GM18867 (cell line): ENCODE results near the gene DLX6.

Experiments
- ATAC-seq: cut with Tn5 transposase; IDR thresholded peaks from one replicate; pipeline ENCODE4 v1.9.1; 2021; ENCODE audit warnings: mild to moderate bottlenecking, moderate library complexity; ENCODE audit not compliant: unreplicated experiment

Gene DLX6

DNA sequence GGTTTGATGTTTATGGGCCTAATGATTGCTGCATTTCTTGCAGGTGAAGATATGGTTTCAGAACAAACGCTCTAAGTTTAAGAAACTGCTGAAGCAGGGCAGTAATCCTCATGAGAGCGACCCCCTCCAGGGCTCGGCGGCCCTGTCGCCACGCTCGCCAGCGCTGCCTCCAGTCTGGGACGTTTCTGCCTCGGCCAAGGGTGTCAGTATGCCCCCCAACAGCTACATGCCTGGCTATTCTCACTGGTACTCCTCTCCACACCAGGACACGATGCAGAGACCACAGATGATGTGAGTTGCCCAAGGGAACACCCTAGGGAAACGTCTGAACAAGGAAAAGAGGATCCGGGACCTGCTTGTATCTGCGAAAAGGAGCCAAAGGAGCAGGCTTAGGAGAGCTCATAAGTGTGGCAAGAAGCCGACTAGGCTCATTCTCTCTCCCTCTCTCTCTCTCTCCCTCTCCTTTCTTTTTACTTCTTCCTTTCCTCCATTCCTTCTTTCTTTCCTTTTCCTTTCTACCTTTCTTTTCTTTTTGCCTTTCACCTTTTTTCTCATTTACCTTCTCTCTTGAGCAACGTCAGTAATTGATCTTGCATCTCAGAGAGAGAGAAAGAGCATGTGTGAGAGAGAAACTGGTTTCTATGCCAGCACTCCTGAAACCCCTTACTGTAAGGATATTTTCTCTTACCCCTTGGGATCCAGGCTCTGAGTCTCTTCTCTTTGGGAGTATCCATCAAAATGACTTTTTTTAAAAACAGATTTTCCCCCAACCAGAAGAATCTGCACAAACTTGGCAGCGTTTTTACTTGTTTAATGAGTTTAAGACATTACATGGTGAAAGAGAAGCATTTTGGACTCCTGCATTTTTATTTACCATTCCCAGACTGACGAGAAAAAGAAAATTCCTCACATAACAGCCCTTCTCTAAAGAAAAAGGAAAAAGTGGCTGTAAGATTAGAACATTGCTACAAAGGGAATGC lies 4.7 kb downstream of the DLX6 start:
- ATAC-seq, result no peak

DNA sequence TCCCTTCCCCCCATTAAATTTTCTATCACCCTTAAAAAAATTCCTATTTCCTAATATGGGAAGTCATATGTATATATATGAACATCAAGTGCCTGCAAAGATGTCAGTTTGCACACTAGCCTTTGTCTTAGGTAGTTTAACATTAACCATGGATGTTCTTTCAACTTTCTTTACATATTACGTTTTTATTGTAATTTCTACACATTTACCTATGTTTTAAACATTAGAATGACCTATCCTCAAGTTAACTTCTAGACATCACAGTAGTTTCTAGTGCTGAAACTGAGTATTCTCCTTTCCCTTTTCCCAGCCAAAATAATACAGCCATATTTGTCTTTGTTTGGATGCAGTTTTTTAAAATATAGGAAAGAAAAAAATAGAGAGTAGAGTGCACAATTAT lies 5.8 kb downstream of the DLX6 start:
- no peak for ATAC-seq

DNA sequence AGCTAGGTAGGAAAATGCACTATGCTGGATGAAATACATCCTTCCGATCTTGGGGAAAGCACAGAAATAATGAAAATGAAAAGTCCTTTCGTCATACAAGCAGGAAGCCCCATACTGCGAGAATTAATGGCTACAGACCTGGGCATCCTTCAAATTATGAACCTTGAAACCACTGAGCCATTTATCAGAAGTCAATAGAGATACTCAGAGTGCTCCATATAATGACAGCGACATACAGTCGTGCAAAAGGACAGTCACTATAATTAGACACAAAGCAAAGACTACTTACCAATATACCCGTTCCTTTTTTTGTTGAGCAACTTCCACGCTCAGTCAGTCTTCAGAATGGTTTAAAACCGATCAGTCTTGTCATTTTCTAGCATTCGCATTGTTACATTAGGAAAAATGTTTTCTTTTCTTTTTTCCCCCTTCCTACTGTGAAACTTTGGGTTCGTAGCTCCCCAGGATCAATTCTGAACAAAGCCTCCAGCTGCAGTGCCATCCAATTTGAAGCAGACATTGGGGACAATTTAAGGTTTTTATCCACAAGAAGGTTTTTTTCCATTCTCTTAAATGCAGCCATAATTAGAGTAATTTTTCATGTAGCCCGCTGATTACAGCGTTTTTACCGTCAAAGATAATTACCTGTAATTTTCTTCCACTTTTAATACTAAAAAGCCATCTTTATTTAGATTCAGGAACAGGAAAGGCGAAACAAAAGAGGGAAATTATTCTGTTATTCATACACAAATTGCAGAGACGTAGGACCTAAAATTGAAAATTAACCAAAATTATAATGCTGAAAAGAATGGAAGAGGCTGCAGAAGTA lies 6.4 kb downstream of the DLX6 start:
- no peak for ATAC-seq

DNA sequence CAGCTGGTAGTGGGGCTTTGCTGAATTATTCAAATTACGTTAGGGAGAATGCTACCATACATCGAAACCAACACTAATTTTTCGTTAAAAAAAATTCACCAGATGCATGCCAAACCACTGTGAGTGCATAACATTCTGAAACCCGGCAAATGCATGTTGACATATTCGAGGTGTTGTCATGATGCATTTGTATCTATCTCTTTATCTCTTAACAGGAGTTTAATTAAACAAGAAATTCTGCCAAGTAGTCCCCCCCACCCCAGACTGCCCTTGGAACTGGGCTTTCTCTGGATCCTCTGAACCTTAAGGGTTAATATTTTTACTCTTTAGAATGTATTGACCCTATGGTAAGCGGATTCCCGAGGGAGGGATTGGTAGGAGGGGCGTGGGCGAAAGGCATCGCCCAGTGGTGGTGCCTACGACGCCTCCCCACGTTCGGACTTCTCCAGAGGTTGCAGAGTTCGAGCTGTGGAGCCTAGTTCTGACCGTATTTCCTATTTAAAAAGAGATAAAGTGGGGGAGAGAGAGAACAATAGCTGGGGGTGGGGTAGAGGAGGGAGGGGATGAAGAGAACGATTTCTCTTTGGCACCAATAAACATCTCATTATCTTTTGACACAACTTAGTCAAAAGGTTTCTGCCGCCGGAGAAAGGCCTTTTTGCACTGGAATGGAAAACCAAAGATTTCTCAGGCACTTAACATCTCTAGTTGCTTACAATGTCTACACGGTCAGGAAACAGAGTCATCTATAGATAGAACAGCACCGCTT lies 7.2 kb downstream of the DLX6 start:
- ATAC-seq, result no peak

DNA sequence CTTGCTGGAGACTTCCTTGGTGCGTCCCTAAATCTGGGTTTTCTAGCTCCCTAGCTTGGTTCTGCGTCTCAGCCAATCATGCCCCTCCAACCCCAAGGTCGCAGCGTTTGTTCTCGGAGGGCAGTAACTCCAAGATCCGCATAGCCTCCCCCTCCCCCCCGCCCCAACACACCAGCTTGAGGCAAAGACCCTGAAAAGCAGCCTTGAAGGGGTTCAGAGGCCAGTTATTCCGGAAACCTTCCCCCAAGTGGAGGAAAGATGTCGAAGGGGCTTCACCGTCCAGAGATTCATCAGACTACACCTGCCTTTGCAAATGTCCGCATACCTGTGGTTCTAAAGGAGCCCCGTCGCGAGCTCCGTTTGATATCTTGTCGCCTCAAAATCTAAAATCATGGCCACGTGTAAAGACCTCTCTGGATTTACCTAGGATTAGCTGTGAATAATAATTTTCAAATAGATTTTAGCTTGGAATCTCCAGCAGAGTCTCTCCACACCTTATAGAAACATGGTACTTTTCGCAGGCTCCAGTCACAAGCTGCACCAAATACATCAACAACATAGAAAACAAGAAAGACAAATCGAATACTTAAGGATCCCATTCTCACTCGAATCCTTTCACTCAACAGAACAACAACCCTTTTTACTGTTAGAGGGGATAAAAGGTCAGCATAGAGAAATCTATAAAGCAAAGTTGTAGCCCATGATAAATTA lies 7.9 kb downstream of the DLX6 start:
- no peak for ATAC-seq

DNA sequence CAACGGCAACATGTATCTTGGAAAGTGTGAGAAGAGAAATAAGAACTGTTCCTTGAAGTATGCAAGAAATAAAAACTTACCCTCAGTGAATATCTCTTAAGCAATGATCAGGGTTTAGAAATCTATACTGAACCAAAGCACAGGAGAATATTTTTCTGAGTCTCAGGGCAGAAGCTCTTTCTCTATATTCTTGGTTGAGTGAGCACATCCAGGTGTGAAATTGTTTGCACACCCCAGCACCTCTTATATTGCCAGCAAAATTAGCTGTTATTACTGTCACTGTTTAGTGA lies 8.4 kb downstream of the DLX6 start:
- ATAC-seq, result no peak

DNA sequence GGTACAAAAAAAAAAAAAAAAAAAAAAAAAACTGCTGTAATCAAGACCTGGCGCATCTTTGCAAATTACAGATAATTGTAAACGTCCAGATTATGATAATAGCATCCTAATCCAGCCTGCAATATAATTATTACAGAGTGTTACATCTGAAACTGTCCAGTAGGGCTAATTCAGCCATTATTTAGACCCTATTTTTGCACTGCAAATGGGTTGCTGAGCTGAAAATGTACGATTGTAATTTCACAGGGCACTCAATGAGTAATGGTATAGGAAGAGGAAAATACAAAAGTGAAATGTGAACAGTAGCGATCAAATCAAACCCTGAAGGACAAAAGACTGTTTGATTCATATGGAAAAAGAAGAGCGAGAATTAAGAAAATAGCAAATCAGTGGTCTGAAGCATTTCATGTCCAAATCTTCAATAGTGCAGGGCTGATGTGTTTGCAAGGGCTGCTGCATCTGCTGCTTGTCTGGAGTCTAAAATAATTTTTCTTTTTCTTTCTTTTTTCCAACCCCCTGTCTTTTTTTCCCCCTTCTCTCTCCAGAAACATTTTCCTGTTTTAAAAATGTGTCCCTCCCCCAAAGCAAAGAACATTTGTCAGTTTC lies 8.9 kb downstream of the DLX6 start:
- ATAC-seq, result no peak

DNA sequence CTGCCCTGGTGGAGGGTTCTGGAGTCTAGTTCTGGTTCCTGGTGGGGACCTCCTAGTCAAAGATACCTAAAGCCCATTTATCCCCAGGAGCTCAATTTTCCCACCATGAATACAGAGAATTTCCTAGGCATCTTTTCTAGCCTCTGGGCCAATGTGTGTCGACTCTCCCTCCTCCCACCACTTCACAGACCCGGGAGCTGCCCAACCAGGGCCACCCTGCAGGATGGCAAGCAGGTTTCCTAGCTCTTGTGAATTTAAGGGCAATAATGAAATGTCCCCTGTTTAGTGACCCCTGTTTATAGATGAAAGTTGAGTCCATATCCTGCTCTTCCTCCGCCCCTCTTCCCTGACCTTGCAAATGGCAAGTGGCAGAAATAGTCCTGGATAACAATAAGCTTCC lies 9.9 kb downstream of the DLX6 start:
- ATAC-seq, result no peak

DNA sequence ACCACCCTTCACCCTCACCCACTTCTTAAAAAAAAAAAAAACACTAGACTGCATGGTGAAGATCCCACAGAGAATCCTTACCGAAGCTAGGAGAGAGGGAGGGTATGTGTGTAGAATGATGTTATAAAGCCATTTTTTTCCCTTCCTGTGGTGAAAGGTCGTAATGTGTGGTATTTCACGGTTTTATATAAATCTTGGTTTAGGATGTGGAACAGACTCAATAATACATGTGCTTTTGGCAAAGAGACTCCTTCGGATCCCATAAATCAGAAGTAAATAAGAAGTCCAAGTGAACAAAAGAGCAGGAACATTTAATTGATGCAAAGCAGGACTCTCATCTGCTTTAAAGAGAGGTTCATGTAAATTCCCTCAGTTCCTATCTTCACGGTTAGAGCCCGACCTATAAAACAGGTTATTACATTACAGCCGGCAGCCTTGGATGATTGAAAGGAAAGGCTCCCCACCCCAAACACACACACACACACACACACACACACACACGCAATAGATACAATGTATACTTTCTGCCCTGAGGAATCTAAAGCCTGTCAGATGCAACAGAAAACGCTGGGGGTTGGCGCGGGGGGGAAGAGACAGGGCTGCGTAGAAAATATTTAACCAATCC lies 10.5 kb downstream of the DLX6 start:
- no peak for ATAC-seq

DNA sequence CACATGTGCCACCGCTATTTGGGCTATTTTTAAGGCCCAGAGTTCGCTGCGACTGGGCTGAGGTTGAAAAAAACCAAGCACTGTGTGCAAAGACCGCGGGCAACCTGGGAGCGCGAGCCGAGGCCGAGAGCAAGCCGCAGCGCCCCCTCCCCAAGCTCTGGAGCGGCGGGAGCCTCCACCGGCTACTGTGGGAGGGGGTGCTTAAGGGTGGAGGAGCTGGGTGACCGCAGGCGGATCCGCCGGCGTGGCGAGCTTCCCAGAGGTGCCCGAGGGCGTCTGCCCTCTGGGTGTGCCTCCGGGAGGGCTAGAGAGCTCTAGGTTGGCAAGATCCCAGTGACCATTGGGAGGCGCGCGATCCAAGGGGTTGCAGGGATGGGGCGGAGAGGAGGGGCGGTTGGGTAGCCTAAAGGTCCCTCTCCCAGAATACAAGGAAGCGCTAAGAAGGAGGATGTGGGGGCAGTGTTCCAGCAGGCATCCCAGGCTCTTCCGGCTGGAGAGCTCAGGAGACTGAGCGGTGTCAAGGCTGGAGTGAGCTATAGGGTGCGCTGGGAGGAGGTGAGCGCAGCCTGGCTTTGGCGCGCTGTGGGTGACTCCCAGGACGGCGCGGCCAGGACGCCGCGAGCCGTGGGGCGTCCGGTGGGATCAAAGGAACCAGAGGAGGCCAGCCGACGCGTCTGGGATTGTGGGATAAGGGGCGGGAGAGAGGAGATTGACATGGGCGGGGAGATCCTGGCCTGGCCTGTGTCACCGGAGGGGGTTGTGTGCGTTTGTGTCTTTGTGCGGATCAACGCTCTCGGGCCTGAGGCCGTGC lies 11.2 kb downstream of the DLX6 start:
- no peak for ATAC-seq

DNA sequence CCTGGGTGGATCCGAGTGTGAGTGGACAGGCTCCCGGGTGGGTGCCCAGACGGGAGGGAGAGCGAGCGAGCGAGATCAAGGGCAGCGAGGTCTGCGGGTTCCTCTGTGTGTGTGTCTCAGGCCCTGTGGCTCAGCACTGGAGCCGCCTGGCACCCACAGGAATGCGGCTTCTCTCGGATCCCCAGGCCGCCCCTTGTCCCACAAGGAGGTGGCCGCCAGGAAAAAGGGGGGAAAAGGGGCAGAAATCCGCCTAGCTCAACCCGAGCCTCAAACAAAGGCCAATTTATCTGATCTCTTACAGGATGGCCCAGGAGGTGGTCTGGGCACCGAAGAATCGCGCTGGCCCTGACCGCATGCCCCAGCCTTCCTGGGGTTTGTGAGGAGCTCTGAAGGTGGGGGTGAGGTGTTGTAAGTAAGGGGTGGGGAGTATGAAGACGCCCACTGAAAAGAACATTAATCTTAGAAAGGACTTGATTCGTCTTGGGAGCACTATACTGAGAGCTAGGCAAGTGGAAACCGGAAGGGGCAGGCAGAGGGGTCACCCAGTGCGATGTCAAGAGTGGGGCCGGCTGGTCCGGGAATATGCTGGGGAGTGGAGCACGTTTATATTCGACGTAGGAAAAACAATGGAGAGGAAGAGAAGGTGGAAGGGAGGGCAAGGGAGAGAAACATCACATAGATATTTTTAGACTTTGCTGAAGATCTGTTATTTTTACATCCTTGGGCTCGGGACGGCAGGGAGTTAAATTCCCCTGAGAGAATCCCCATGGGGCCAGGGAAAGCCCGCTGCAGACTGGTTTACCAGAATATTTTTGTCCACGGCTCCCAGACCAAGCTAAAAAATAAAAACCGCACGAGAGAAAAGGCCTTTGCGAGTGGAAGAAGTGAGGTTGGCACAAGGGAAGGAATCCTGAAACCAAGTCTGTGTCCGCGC lies 12.1 kb downstream of the DLX6 start:
- ATAC-seq, result no peak

DNA sequence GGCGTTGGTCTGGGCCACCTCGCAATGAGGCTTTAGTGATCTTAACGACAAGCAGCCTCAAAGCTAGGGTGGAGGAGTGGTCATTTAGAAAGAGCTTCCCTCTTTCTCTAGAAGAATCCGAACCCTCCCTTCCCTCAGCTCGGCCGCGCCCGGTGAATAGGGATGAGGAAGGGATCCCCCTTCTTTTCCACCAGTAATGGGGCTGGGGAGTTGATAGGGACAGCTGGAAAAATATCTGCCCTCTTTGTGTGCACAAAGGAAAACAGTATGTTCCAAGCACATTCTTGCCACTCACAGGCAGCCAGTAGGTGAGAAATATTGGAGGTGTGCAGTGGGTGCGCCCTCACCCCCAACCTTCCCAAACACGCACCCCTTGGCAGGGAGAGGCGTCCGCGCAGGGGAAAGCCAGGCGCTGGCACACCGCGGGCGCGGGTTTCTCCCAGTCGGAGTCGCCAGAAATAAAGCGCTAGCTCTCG lies 12.8 kb downstream of the DLX6 start:
- ATAC-seq, result no peak

DNA sequence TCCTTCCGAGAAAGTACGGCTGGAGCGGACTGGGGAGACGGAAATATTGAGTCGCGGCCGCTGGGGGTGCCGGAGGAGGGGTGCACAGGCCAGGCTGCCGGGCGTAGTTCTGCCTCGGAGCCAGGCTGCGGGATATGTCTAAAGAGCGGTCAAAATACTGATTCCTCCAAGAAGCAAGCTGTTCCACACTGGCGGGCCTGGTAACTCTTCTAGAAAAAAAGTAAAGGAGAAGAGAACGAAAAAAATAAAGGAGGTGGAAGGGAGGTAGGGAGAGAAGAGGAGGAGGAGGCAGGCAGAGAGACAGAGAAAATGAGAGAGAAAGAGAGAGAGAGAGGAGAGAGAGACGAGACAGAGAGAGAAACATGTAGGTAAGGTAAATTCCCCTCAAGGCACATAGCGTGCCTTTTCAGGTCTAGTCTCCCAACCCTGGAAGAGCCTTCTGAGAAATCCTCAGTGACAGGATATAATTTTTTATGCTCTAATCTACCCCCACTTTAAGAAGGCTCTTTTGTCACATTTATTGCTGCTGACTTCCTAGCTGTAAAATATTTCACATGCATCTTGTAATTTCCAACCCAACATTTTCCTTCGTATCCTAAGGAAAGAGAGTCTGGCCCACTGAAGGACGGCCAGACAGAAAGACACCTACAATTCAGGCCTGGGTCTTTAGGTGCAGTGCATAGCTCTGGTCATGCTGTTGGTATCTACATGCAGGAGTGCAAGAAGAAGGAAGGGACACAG lies 13.6 kb downstream of the DLX6 start:
- ATAC-seq, result no peak

DNA sequence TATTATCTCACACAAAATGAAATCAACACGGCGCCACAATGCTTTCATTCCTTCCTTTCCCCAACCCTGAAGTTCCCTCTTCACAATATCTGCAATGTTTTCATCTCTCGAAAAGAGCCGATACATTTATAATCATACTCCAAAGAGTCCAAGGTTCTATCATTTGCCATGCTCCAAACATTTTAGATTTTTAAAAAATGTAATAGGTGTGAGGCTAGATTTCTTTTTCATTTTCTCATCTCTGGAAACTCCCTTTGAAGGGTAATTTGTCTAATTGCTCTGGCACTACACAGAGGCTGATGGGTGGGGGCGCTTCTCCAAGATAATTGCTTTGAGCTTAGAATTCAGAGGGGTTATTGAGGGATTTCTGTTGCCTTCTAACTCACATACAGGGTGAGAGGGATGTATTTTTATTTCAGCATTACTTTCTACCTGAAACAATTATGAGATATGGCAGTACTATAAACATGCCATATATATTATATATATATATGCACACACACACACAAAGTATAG lies 14.4 kb downstream of the DLX6 start:
- no peak for ATAC-seq

DNA sequence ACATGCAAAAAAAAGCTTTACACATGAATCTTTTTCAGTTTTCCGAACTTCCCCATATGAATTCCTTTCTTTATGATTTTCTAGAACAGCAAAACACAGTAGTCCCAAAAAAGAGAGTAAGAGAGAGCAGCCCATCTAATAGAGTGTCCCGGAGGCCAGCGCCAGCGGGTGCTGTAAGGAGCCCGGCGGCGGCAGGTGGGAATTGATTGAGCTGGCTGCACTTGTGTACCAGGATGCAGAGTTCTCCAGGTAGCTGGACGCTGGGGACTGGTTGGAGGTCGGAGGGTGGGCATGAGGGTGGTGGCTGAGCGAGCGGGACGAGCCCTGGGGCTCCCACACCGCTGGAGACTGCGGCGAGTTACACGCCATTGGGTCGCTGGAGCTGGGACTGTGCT lies 15.2 kb downstream of the DLX6 start:
- ATAC-seq, result no peak

DNA sequence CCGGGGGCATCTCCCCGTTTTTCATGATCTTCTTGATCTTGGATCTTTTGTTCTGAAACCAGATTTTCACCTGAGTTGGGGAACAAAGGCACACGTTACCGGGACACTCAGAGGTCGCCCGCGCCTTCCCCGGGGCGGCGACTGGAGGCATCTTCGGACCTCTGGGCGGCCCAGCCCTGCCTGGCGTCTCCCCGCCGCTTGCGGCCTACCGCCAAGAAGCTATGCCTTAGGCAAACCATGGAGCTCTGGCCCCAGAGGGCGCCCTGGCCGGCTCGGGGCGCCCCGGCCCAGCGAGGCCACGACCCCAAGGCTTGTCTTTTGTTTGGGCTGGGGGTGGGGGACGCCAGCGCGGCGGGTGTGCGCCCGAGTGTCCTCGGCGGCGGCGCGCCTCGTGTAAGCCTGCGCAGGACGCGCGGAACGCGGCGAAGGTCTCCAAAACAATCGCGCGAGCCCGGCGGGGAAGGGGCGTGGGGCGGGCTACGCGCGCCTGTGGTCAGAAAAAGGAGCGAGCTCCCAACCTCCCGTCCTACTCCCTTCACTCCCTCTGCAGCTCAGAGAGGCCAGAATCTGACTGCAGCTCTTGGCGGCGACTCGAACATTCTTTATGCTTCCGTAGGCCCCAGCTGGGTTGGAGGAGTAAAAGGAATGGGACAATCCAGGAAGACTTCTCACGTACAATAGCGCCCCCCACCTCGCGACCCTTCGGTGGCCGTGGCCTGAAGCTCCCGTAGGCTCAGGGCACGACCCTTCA lies 15.8 kb downstream of the DLX6 start:
- no peak for ATAC-seq
